Mesendoderm (in vitro differentiated cells): Measurements from ENCODE around the gene SLC6A13.

Experiments
- DNase-seq: peaks from one replicate; pipeline ENCODE4 v3.0.0; 2013
- H2AK5ac ChIP-seq: 2 replicates; pipeline ENCODE4 v1.6.1; 2013; ENCODE audit warnings: low read length, inconsistent platforms
- H2BK120ac ChIP-seq: 2 replicates; pipeline ENCODE4 v1.6.1; 2013; ENCODE audit warnings: low read depth, mild to moderate bottlenecking, low read length, moderate library complexity, mixed read lengths
- H2BK15ac ChIP-seq: replicated peaks from 2 replicates; pipeline ENCODE4 v1.6.1; 2013; ENCODE audit warnings: low read depth, mild to moderate bottlenecking, moderate library complexity
- H2BK5ac ChIP-seq: 2 replicates; pipeline ENCODE4 v1.6.1; 2013; ENCODE audit warnings: low read length, inconsistent platforms
- H3K18ac ChIP-seq: 2 replicates; pipeline ENCODE4 v1.6.1; 2013; ENCODE audit warnings: mild to moderate bottlenecking, low read length, mixed read lengths
- H3K23ac ChIP-seq: one replicate; pipeline ENCODE4 v1.6.1; 2013; ENCODE audit warnings: low read length
- H3K27ac ChIP-seq: 2 replicates; pipeline ENCODE4 v1.5.1; 2013; ENCODE audit warnings: low read depth, mild to moderate bottlenecking, inconsistent platforms, low read length, moderate library complexity
- H3K27me3 ChIP-seq: 2 replicates; pipeline ENCODE4 v1.6.1; 2013; ENCODE audit warnings: low read length, control low read depth, mild to moderate bottlenecking, inconsistent platforms; ENCODE audit not compliant: insufficient read depth, poor library complexity
- H3K36me3 ChIP-seq: 2 replicates; pipeline ENCODE4 v1.6.1; 2013; ENCODE audit warnings: low read length, inconsistent platforms; ENCODE audit not compliant: control insufficient read depth, insufficient read depth
- H3K4ac ChIP-seq: one replicate; pipeline ENCODE4 v1.6.1; 2013; ENCODE audit warnings: low read depth, mild to moderate bottlenecking, low read length, moderate library complexity
- H3K4me1 ChIP-seq: 2 replicates; pipeline ENCODE4 v1.6.1; 2013; ENCODE audit warnings: low read depth, low read length, inconsistent platforms; ENCODE audit not compliant: control insufficient read depth
- H3K4me2 ChIP-seq: 2 replicates; pipeline ENCODE4 v1.6.1; 2013; ENCODE audit warnings: low read length
- H3K4me3 ChIP-seq: 2 replicates; pipeline ENCODE4 v1.5.1; 2013; ENCODE audit warnings: mild to moderate bottlenecking, low read length
- H3K56ac ChIP-seq: one replicate; pipeline ENCODE4 v1.6.1; 2013; ENCODE audit warnings: low read length
- H3K79me1 ChIP-seq: 2 replicates; pipeline ENCODE4 v1.6.1; 2013; ENCODE audit warnings: low read length, inconsistent platforms
- H3K79me2 ChIP-seq: 2 replicates; pipeline ENCODE4 v1.6.1; 2013; ENCODE audit warnings: mild to moderate bottlenecking, low read length; ENCODE audit not compliant: control insufficient read depth, insufficient read depth
- H3K9ac ChIP-seq: 2 replicates; pipeline ENCODE4 v1.6.1; 2013; ENCODE audit warnings: low read length, inconsistent platforms
- H4K5ac ChIP-seq: one replicate; pipeline ENCODE4 v1.6.1; 2013; ENCODE audit warnings: low read length
- H4K8ac ChIP-seq: one replicate; pipeline ENCODE4 v1.6.1; 2013; ENCODE audit warnings: low read depth, mild to moderate bottlenecking, control low read depth, low read length, moderate library complexity
- WGBS: extraction: QIAGEN DNeasy Blood & Tissue Kit; methylation state at CpG from one replicate; pipeline ENCODE4 v1.1.7; 2013; ENCODE audit warnings: low lambda C conversion rate, missing lambda C conversion rate; ENCODE audit not compliant: insufficient coverage; ENCODE audit errors: extremely low coverage; 5-methylcytosine and 5-hydroxymethylcytosine counted together

Gene SLC6A13

DNA sequence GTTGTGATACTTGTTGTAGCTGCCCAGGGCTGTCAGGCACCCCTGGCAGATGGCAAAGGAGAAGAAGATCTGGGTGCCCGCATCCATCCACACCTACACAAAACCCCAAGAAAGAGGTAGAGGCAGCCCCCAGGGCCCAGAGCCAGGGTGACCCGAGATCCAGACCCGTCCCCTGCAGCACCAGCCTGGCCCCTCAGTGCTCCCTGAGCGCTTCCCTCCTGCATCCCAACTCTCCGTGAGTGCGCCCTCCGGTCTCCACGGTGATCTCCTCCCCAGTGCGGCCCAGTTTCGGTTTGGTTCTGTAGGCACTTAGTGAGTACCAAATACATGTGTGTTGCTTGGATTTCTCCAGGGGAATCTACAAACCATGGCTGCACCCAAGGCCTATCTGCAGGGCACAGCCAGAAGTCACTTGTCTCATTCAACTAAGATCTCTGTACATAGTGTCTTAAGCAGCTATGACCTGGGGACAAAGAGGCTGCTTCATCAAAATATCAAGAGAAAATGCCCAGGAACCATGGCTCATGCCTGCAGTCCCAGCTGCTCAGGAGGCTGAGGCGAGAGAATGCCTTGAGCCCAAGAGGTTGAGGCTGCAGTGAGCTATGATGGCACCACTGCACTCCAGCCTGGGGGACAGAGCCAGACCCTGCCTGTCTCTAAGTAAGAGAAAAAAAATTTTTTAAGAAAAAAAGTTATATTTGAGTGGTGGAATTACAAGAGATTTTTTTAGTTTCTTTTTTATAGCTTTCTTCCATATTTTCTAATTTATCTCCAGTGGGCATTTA, 64.5 kb downstream of the SLC6A13 start:
- no peak overlapping the region for H4K5ac ChIP-seq
- H3K79me1 ChIP-seq: no peaks in the 10 kb centered on the region
- WGBS: no CpG with 5 or more reads among the region's 11 CpGs
- H3K27ac ChIP-seq: no peak overlapping the region
- H3K27me3 ChIP-seq: peaks cover under 1% of the 10 kb centered on the region
- no peak overlapping the region for H3K4me3 ChIP-seq
- no peak overlapping the region for H3K9ac ChIP-seq
- H2BK5ac ChIP-seq: no peak overlapping the region
- no peaks in the 10 kb centered on the region for H3K79me2 ChIP-seq
- DNase-seq: no peak
- H2AK5ac ChIP-seq: no peak overlapping the region
- H2BK15ac ChIP-seq: no peak overlapping the region
- no peaks in the 10 kb centered on the region for H3K36me3 ChIP-seq
- H3K18ac ChIP-seq: no peak overlapping the region
- no peaks in the 10 kb centered on the region for H3K4me1 ChIP-seq
- H4K8ac ChIP-seq: no peak overlapping the region
- no peak overlapping the region for H3K23ac ChIP-seq
- H3K4ac ChIP-seq: no peak overlapping the region
- H3K4me2 ChIP-seq: no peak overlapping the region
- H3K56ac ChIP-seq: no peak overlapping the region
- no peak overlapping the region for H2BK120ac ChIP-seq

DNA sequence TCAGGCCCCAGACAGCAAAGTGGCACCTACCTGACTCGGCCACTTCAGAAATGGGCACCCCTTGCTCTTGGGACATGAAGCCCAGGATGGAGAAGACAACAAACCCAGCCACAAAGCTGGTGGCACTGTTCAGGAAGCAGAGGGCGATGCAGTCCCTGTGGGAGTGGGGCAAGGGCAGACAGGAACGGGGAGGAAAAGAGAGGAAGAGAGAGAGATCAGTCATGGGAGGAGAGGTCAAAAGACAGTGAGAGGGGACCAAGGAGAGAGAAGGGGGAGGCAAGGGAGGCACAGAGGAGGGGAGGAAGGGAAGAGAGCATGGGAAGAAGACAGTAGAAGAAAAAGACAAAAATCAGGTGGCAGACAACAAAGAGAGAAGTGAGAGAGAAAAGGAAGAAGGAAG, 65.3 kb downstream of the SLC6A13 start:
- H4K5ac ChIP-seq: no peak overlapping the region
- H2BK120ac ChIP-seq: no peak overlapping the region
- H2BK15ac ChIP-seq: no peak overlapping the region
- no peaks in the 10 kb centered on the region for H3K36me3 ChIP-seq
- no peak overlapping the region for H3K4me2 ChIP-seq
- H2AK5ac ChIP-seq: no peak overlapping the region
- no peak overlapping the region for H3K23ac ChIP-seq
- no peak overlapping the region for H3K27ac ChIP-seq
- no peak for DNase-seq
- no peak overlapping the region for H4K8ac ChIP-seq
- H3K79me2 ChIP-seq: no peaks in the 10 kb centered on the region
- H3K9ac ChIP-seq: no peak overlapping the region
- no peak overlapping the region for H3K4me3 ChIP-seq
- H3K27me3 ChIP-seq: no peaks in the 10 kb centered on the region
- no peak overlapping the region for H2BK5ac ChIP-seq
- H3K4ac ChIP-seq: no peak overlapping the region
- no peaks in the 10 kb centered on the region for H3K4me1 ChIP-seq
- WGBS: no CpG with 5 or more reads among the region's 3 CpGs
- no peaks in the 10 kb centered on the region for H3K79me1 ChIP-seq
- H3K56ac ChIP-seq: no peak overlapping the region
- no peak overlapping the region for H3K18ac ChIP-seq

DNA sequence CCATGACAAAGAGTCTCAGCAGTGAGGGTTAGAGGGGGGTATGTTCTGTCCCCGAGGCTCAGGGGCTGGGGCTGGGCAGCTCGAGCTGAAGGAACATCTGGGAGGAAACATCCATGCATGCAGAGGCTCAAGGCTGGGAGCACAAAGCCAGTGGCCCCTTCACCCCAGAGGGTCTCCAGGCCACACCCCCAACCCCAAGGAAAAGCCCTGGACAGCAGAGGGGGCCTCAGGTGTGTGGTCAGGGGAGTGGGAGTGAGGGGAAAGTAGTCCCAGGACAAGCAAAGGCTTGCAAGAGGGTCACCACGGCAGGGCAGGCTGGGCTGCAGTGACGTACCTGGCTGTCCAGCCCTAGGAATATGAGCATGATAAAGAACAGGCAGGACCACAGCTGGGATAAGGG, 66.2 kb downstream of the SLC6A13 start:
- WGBS: no CpG with 5 or more reads among the region's 4 CpGs
- H3K27me3 ChIP-seq: no peaks in the 10 kb centered on the region

DNA sequence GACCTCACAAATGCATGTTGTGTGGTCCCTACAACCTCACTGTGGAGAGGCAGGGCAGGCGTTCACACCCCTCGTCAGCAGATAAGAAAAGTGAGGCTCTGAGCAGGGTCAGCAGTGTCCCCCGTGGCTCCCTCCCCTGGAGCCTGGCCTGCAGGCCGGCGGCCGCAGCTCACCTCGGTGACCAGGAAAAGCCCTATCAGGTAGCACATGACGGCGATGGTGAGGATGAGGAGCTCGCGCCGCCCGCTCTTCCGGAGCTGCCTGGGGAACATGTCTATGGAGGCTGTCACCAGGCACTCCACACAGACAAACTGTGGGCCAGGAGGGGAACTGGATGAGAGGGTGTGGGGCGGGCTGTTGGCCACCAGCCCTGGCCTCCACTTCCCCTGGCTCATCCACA, 66.7 kb downstream of the SLC6A13 start:
- Histone ChIP-seq H2AK5ac (no peak overlapping the region), H3K4me3 (no peak overlapping the region), H4K8ac (no peak overlapping the region), H3K18ac (no peak overlapping the region), H3K36me3 (no peaks in the 10 kb centered on the region), H3K27ac (no peak overlapping the region), H3K23ac (no peak overlapping the region), H3K9ac (no peak overlapping the region), H3K4ac (no peak overlapping the region), H3K79me1 (no peaks in the 10 kb centered on the region), H3K79me2 (no peaks in the 10 kb centered on the region), H3K27me3 (no peaks in the 10 kb centered on the region), H3K4me1 (no peaks in the 10 kb centered on the region), H3K4me2 (no peak overlapping the region), H2BK120ac (no peak overlapping the region), H3K56ac (no peak overlapping the region), H2BK15ac (no peak overlapping the region), H4K5ac (no peak overlapping the region), H2BK5ac (no peak overlapping the region)
- no peak for DNase-seq
- WGBS: no CpG with 5 or more reads among the region's 15 CpGs

More for the DNA sequence above, 66.2 kb downstream of the SLC6A13 start:
- H3K79me1 ChIP-seq: no peaks in the 10 kb centered on the region
- no peak overlapping the region for H3K4ac ChIP-seq
- H2BK120ac ChIP-seq: no peak overlapping the region
- H3K4me2 ChIP-seq: no peak overlapping the region
- H3K4me1 ChIP-seq: no peaks in the 10 kb centered on the region
- no peak overlapping the region for H4K8ac ChIP-seq
- H3K9ac ChIP-seq: no peak overlapping the region
- H2AK5ac ChIP-seq: no peak overlapping the region
- H3K79me2 ChIP-seq: no peaks in the 10 kb centered on the region
- no peak overlapping the region for H3K4me3 ChIP-seq
- no peak overlapping the region for H3K56ac ChIP-seq
- no peak overlapping the region for H3K27ac ChIP-seq
- no peaks in the 10 kb centered on the region for H3K36me3 ChIP-seq
- no peak overlapping the region for H4K5ac ChIP-seq
- no peak overlapping the region for H3K18ac ChIP-seq
- H3K23ac ChIP-seq: no peak overlapping the region
- no peak overlapping the region for H2BK5ac ChIP-seq
- no peak for DNase-seq
- H2BK15ac ChIP-seq: no peak overlapping the region

DNA sequence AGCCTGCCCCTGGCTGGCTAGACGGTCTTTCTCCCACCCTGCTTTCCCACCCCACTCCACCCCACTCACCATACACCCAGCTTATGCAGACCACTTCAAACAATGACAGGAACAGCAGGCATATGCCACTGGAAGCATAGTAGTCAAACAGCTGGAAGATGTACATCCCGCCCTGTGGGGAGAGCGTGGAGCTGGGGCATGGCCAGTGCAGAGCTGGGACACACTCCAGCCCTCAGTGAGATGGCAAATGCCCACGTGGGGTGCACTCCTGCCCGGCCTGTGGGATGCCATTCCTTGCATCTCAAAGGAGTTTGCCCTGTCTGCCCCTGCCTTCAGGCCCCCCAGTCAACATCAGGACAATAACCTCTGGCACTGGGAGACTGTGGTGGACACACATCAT, 67.5 kb downstream of the SLC6A13 start:
- no peak for DNase-seq
- Histone ChIP-seq H4K8ac (no peak overlapping the region), H4K5ac (no peak overlapping the region), H2BK120ac (no peak overlapping the region), H3K4me2 (no peak overlapping the region), H3K9ac (no peak overlapping the region), H2BK5ac (no peak overlapping the region), H3K79me1 (no peaks in the 10 kb centered on the region), H3K56ac (no peak overlapping the region), H3K4me3 (no peak overlapping the region), H3K79me2 (no peaks in the 10 kb centered on the region), H3K36me3 (no peaks in the 10 kb centered on the region), H3K18ac (no peak overlapping the region), H2BK15ac (no peak overlapping the region), H3K27ac (no peak overlapping the region), H3K4me1 (no peaks in the 10 kb centered on the region), H3K4ac (no peak overlapping the region), H3K27me3 (no peaks in the 10 kb centered on the region), H2AK5ac (no peak overlapping the region), H3K23ac (no peak overlapping the region)
- WGBS: no CpG with 5 or more reads among the region's 5 CpGs

DNA sequence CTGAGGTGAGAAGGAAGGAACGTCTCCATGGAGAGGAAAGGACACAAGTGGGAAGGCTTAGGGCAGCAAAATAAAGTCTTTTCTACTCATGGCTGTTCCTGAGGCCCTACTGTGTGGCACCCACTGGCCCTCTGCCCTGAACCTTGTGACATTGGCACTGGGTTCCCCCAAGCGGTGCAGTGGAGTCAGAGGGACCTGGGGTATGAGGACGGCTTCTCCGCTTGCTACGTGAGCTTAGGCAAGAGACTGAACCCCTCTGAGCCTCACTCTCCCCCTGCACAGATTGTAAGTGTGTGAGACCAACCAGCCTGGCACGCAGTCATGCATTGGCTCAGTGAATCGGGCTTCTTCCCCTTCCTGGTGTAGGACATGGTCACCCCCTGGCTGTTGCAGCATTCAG, 68.4 kb downstream of the SLC6A13 start:
- no peak overlapping the region for H4K8ac ChIP-seq
- H3K4me1 ChIP-seq: no peaks in the 10 kb centered on the region
- no peak overlapping the region for H3K56ac ChIP-seq
- H2BK15ac ChIP-seq: no peak overlapping the region
- H3K27me3 ChIP-seq: no peaks in the 10 kb centered on the region
- no peaks in the 10 kb centered on the region for H3K79me1 ChIP-seq
- DNase-seq: no peak
- no peak overlapping the region for H3K18ac ChIP-seq
- H3K9ac ChIP-seq: no peak overlapping the region
- H3K4ac ChIP-seq: no peak overlapping the region
- no peak overlapping the region for H3K4me3 ChIP-seq
- no peak overlapping the region for H3K23ac ChIP-seq
- no peak overlapping the region for H2BK120ac ChIP-seq
- H3K4me2 ChIP-seq: no peak overlapping the region
- H3K79me2 ChIP-seq: no peaks in the 10 kb centered on the region
- WGBS: no CpG with 5 or more reads among the region's 7 CpGs
- no peak overlapping the region for H2AK5ac ChIP-seq
- no peak overlapping the region for H4K5ac ChIP-seq
- no peak overlapping the region for H3K27ac ChIP-seq
- H3K36me3 ChIP-seq: no peaks in the 10 kb centered on the region
- no peak overlapping the region for H2BK5ac ChIP-seq
